Endothelial cell of umbilical vein (primary cell): ENCODE data around the gene SMAD1. TPM values are rescaled to one million over a fixed set of nuclear protein-coding genes. Genes with fewer than 3 reads are reported as not detected.

Experiments used
- BruUV-seq: library from RNA; stranded (reverse); fragments of 400-500 nt; replicated peaks from 2 replicates; lab custom pipeline; 2021; lab: Mats Ljungman, UMichigan
- CTCF ChIA-PET: fragments of 300-600, 350-600 bp; sonication (Branson Sonifier 250); formaldehyde crosslinking; loops from one replicate; lab custom pipeline; 2021; ENCODE audit warnings: antibody characterized with exemption, inconsistent platforms; lab: Charles Lee
- POLR2A ChIA-PET: fragments of 300-600, 350-600 bp; sonication (Branson Sonifier 250); formaldehyde crosslinking; loops from one replicate; lab custom pipeline; 2021; ENCODE audit warnings: antibody characterized with exemption, inconsistent platforms; lab: Charles Lee
- DNase-seq: peaks from one replicate; pipeline ENCODE4 v3.0.0-alpha.2; 2011; ENCODE audit warnings: low read depth, low spot score
- FAIRE-seq: peaks from 2 replicates; lab custom pipeline; 2011; peaks lifted over from hg19 to GRCh38; lab: Jason Lieb, UNC
- H2AFZ ChIP-seq: 2 replicates; pipeline ENCODE4 v1.6.0; 2012; ENCODE audit warnings: low read depth, low read length, control low read depth, inconsistent platforms
- H3K27ac ChIP-seq: 2 replicates; pipeline ENCODE4 v1.5.1; 2011; ENCODE audit warnings: low read depth, mild to moderate bottlenecking, control low read depth, low read length, moderate library complexity; ENCODE audit not compliant: insufficient read depth
- H3K27me3 ChIP-seq, 2 experiments: 2 replicates each; pipeline versions ENCODE4 v1.6.0 to v1.6.1; 2011; ENCODE audit warnings: low read length in 2 of 2, mixed read lengths in 1 of 2; ENCODE audit not compliant: control insufficient read depth in 2 of 2, insufficient read depth in 2 of 2
- H3K36me3 ChIP-seq, 2 experiments: 2 replicates in 1 of 2; 3 replicates in 1 of 2; pipeline ENCODE4 v1.5.1; 2011; ENCODE audit warnings: low read length in 2 of 2, mild to moderate bottlenecking in 1 of 2, moderate library complexity in 1 of 2; ENCODE audit not compliant: control insufficient read depth in 2 of 2, insufficient read depth in 2 of 2; ENCODE audit errors: extremely low read depth in 1 of 2
- H3K4me1 ChIP-seq: 3 replicates; pipeline ENCODE4 v1.5.1; 2011; ENCODE audit warnings: mild to moderate bottlenecking, low read length; ENCODE audit not compliant: control insufficient read depth, insufficient read depth; ENCODE audit errors: extremely low read depth
- H3K4me2 ChIP-seq: 2 replicates; pipeline ENCODE4 v1.6.1; 2011; ENCODE audit warnings: low read length, control low read depth, mixed read lengths; ENCODE audit not compliant: insufficient read depth
- H3K4me3 ChIP-seq, 3 experiments: fragments of 200-600 bp in 1 of 3; sonication (generic), shearing (Covaris generic) in 1 of 3; replicated peaks in 1 of 3; 2 replicates each; pipeline ENCODE4 v1.5.1; 2011 to 2016; ENCODE audit warnings: control low read depth in 3 of 3, low read length in 3 of 3, mild to moderate bottlenecking in 2 of 3, inconsistent platforms in 1 of 3, low read depth in 1 of 3, moderate library complexity in 1 of 3; ENCODE audit not compliant: insufficient read depth in 1 of 3
- H3K79me2 ChIP-seq: 2 replicates; pipeline ENCODE4 v1.6.0; 2012; ENCODE audit warnings: low read length, inconsistent platforms; ENCODE audit not compliant: control insufficient read depth, insufficient read depth
- H3K9ac ChIP-seq: replicated peaks from 2 replicates; pipeline ENCODE3; 2011; ENCODE audit warnings: low read length, control low read depth; ENCODE audit not compliant: insufficient read depth; ENCODE audit errors: extremely low read depth
- H3K9me1 ChIP-seq: replicated peaks from 3 replicates; pipeline ENCODE4 v1.6.0; 2011; ENCODE audit warnings: mild to moderate bottlenecking, low read length; ENCODE audit not compliant: control insufficient read depth, insufficient read depth; ENCODE audit errors: extremely low read depth
- H3K9me3 ChIP-seq: replicated peaks from 2 replicates; pipeline ENCODE4 v1.5.1; 2012; ENCODE audit warnings: low read length, inconsistent platforms; ENCODE audit not compliant: control insufficient read depth, insufficient read depth
- H4K20me1 ChIP-seq: replicated peaks from 2 replicates; pipeline ENCODE3; 2011; ENCODE audit warnings: mild to moderate bottlenecking, low read length; ENCODE audit not compliant: control insufficient read depth, insufficient read depth; ENCODE audit errors: extremely low read depth
- EZH2 ChIP-seq: IDR thresholded peaks from 2 replicates; pipeline ENCODE4 v1.6.1; 2012; ENCODE audit warnings: borderline replicate concordance, low read depth, mild to moderate bottlenecking, moderate library complexity, low read length, inconsistent platforms; ENCODE audit not compliant: severe bottlenecking
- GATA2 ChIP-seq: IDR thresholded peaks from 2 replicates; pipeline ENCODE4 v1.7.0; 2011; ENCODE audit warnings: low read depth, mild to moderate bottlenecking, moderate library complexity, mixed read lengths, low read length; ENCODE audit not compliant: insufficient read length, insufficient read depth
- JUN ChIP-seq: IDR thresholded peaks from 2 replicates; pipeline ENCODE4 v1.6.1; 2011; ENCODE audit warnings: borderline replicate concordance, low read depth; ENCODE audit not compliant: insufficient read length, insufficient read depth
- POLR2A ChIP-seq: IDR thresholded peaks from 2 replicates; pipeline ENCODE4 v1.6.1; 2012; ENCODE audit warnings: low read depth, mild to moderate bottlenecking, control low read depth, low read length
- dilution Hi-C: fragments of 300-500 bp; cut with MboI; formaldehyde crosslinking; loops from one replicate; pipeline ENCODE4 v1.15.0; 2019; ENCODE audit warnings: low sequenced_read_pairs; ENCODE audit not compliant: extremely low pct_ligation_motif_present
- intact Hi-C: fragments of 100-400 bp; cut with micrococcal nuclease; formaldehyde crosslinking; loops from one replicate; pipeline ENCODE4 v1.10.0; 2022
- polyA plus RNA-seq, 4 experiments: library from polyadenylated mRNA; depleted of rRNA in 3 of 4; stranded (reverse) in 3 of 4; unstranded in 1 of 4; fragments of >200 nt; gene quantifications; 2 replicates each; pipeline versions ENCODE4 v1.2.1 to v1.2.3, GENCODE V29; 2011 to 2012; ENCODE audit warnings: missing spikeins in 1 of 4
- total RNA-seq: library from RNA; stranded (reverse); gene quantifications from 2 replicates; pipeline ENCODE4 v1.2.3, GENCODE V29; 2021

Gene SMAD1
- total and polyA plus RNA-seq, 2 donors (not counting 3 experiments of a cell fraction or from before 2014, with no cell fraction given) = 101 to 116 TPM

- no TSS peak for BruUV-seq
- FAIRE-seq (no peak), DNase-seq (no peak)
- Histone ChIP-seq H3K9me1 (no peaks in the 10 kb centered on the region), H3K36me3 (no peaks in the 10 kb centered on the region), H3K4me2 (no peak overlapping the region), H3K27me3 (peaks cover 17 to 24% of the 10 kb centered on the region in 2 experiments), H3K27ac (no peak overlapping the region), H3K9ac (no peak overlapping the region), H3K4me1 (no peaks in the 10 kb centered on the region), H3K9me3 (no peaks in the 10 kb centered on the region), H3K4me3 (no peak overlapping the region), H4K20me1 (no peaks in the 10 kb centered on the region), H2AFZ (no peak overlapping the region), H3K79me2 (no peaks in the 10 kb centered on the region)
- intact Hi-C loops (no loop called here), dilution Hi-C loops (no loop called here)
- ChIA-PET CTCF (interaction anchor here (0.8 kb wide), 1 partner anchor 12 kb away, joined by 3 read pairs; no protein-coding TSS in a partner anchor), POLR2A (no interaction called here)
- TF ChIP-seq JUN = peak; percentile 8
- TF ChIP-seq GATA2 = no peak
These were observed 108.5 kb downstream of the SMAD1 start for GRCh38 chr4:145589916-145590702.

- TF ChIP-seq EZH2 (no peak), POLR2A (no peak), JUN (no peak)
- Histone ChIP-seq H4K20me1 (no peaks in the 10 kb centered on the region), H3K27ac (no peak overlapping the region), H2AFZ (no peak overlapping the region), H3K27me3 (peaks cover 7 to 13% of the 10 kb centered on the region in 2 experiments), H3K4me2 (no peak overlapping the region), H3K4me1 (no peaks in the 10 kb centered on the region), H3K36me3 (no peaks in the 10 kb centered on the region), H3K9ac (no peak overlapping the region), H3K4me3 (no peak overlapping the region), H3K79me2 (no peaks in the 10 kb centered on the region), H3K9me3 (no peaks in the 10 kb centered on the region), H3K9me1 (no peaks in the 10 kb centered on the region)
- no peak for DNase-seq
- ChIA-PET CTCF (interaction anchor here (0.9 to 2.1 kb wide), 6 partner anchors 15 to 386 kb away, joined by 3 to 10 read pairs (median 6); no protein-coding TSS in a partner anchor), POLR2A (no interaction called here)
- FAIRE-seq = no peak
- intact Hi-C loops = no loop called here
- dilution Hi-C loops = no loop called here
- BruUV-seq = no TSS peak
These were observed 120.6 kb downstream of the SMAD1 start for GRCh38 chr4:145602129-145602760.
